GM12878 (cell line): ENCODE results near the gene CASR. TPM values are rescaled to one million over a fixed set of nuclear protein-coding genes. Genes with fewer than 3 reads are reported as not detected.

ENCODE experiments used
- BMI1 ChIP-seq: fragments of 450-650 bp; IDR thresholded peaks from 2 replicates; pipeline ENCODE4 v1.6.1; 2016; ENCODE audit warnings: mild to moderate bottlenecking, moderate library complexity, borderline replicate concordance
- CBX3 ChIP-seq: fragments of 200-600 bp; sonication (generic); IDR thresholded peaks from 2 replicates; pipeline ENCODE4 v1.6.1; 2016; ENCODE audit warnings: low read depth, borderline replicate concordance
- CEBPZ ChIP-seq: fragments of 150-350 bp; IDR thresholded peaks from 2 replicates; pipeline ENCODE4 v1.6.1; 2016; ENCODE audit warnings: low read depth, low read length
- CREB1 ChIP-seq: IDR thresholded peaks from 2 replicates; pipeline ENCODE4 v1.6.1; 2012; ENCODE audit warnings: low read depth, mild to moderate bottlenecking, inconsistent platforms
- CREM ChIP-seq: IDR thresholded peaks from 2 replicates; pipeline ENCODE4 v1.6.1; 2014; ENCODE audit warnings: antibody characterized with exemption, low read depth
- HSF1 ChIP-seq: fragments of 150-350 bp; IDR thresholded peaks from 2 replicates; pipeline ENCODE4 v1.6.1; 2014; ENCODE audit warnings: mild to moderate bottlenecking, low read depth, low read length
- IKZF2 ChIP-seq, 2 experiments: fragments of 450-650 bp; IDR thresholded peaks; 2 replicates each; pipeline ENCODE4 v1.6.1; 2017; ENCODE audit warnings: mild to moderate bottlenecking in 2 of 2, moderate library complexity in 2 of 2
- MEF2A ChIP-seq: IDR thresholded peaks from 2 replicates; pipeline ENCODE4 v1.6.1; 2011; ENCODE audit warnings: low read depth, mild to moderate bottlenecking, low read length, moderate library complexity; ENCODE audit not compliant: insufficient read depth
- MXI1 ChIP-seq: fragments of 150-350 bp; IDR thresholded peaks from 2 replicates; pipeline ENCODE4 v1.6.1; 2011; ENCODE audit warnings: low read depth, mild to moderate bottlenecking, inconsistent platforms, low read length, improper control_type of control experiment
- NBN ChIP-seq: fragments of 450-650 bp; IDR thresholded peaks from 2 replicates; pipeline ENCODE4 v1.6.1; 2016
- NR2F1 ChIP-seq: fragments of 450-650 bp; conservative IDR thresholded peaks from 2 replicates; pipeline ENCODE4 v1.6.1; 2017; ENCODE audit warnings: mild to moderate bottlenecking
- NRF1 ChIP-seq: conservative IDR thresholded peaks from 2 replicates; pipeline ENCODE4 v1.6.1; 2011; ENCODE audit warnings: mild to moderate bottlenecking, low read depth, low read length, improper control_type of control experiment
- RAD21 ChIP-seq: IDR thresholded peaks from 2 replicates; pipeline ENCODE4 v1.6.1; 2011; ENCODE audit warnings: mild to moderate bottlenecking, low read depth, low read length, moderate library complexity; ENCODE audit not compliant: insufficient read depth
- RCOR1 ChIP-seq: conservative IDR thresholded peaks from 2 replicates; pipeline ENCODE4 v1.6.1; 2012; ENCODE audit warnings: low read depth, low read length, improper control_type of control experiment
- SMAD1 ChIP-seq: fragments of 450-650 bp; IDR thresholded peaks from 2 replicates; pipeline ENCODE4 v1.6.1; 2018; ENCODE audit warnings: mild to moderate bottlenecking, low read depth; ENCODE audit not compliant: partially characterized antibody
- STAT3 ChIP-seq: IDR thresholded peaks from 2 replicates; pipeline ENCODE4 v1.6.1; 2011; ENCODE audit warnings: low read depth, low read length, improper control_type of control experiment
- SUZ12 ChIP-seq: fragments of 200-600 bp; sonication (generic); IDR thresholded peaks from one replicate; pipeline ENCODE4 v1.6.1; 2018; ENCODE audit warnings: antibody characterized with exemption, mild to moderate bottlenecking; ENCODE audit not compliant: unreplicated experiment
- TCF3 ChIP-seq: IDR thresholded peaks from 2 replicates; pipeline ENCODE4 v1.6.1; 2012; ENCODE audit warnings: low read depth, mild to moderate bottlenecking, low read length, borderline replicate concordance; ENCODE audit not compliant: insufficient read depth
- YY1 ChIP-seq: IDR thresholded peaks from 2 replicates; pipeline ENCODE4 v1.6.1; 2011; ENCODE audit warnings: low read depth, mild to moderate bottlenecking, low read length
- ZNF217 ChIP-seq: fragments of 450-650 bp; IDR thresholded peaks from 2 replicates; pipeline ENCODE4 v1.6.1; 2017; ENCODE audit warnings: antibody characterized with exemption, mild to moderate bottlenecking
- ZNF274 ChIP-seq: IDR thresholded peaks from one replicate; pipeline ENCODE4 v1.8.0; 2011; ENCODE audit not compliant: insufficient read length, insufficient read depth
- ZZZ3 ChIP-seq: IDR thresholded peaks from 2 replicates; pipeline ENCODE4 v1.6.1; 2011; ENCODE audit warnings: low read depth; ENCODE audit not compliant: control insufficient read depth, insufficient read length
- polyA plus RNA-seq, 11 experiments: library from polyadenylated mRNA; depleted of rRNA in 4 of 11; unstranded in 6 of 11; stranded (reverse) in 5 of 11; fragments of >200 nt; fragmentation: Nextera tagmentation in 4 of 11; fragmentation: Illumina TruSeq in 1 of 11; extraction: Ambion mirVana in 4 of 11; extraction: Trizol in 1 of 11; gene quantifications; 1 replicate in 1 of 11; 2 replicates in 10 of 11; pipeline versions ENCODE4 v1.2.1 to v1.2.3, GENCODE V29; 2011 to 2016; ENCODE audit warnings: inconsistent platforms in 2 of 11, missing spikeins in 2 of 11, low read depth in 1 of 11
- total RNA-seq, 4 experiments: library from RNA; depleted of rRNA in 3 of 4; stranded (reverse); fragments of >200 nt in 3 of 4; fragmentation: Illumina TruSeq in 1 of 4; extraction: Trizol in 1 of 4; gene quantifications; 2 replicates each; pipeline versions ENCODE4 v1.2.1 to v1.2.3, GENCODE V29; 2013 to 2021
- TF ChIP-seq, protein P1 (sequence below): fragments of 450-650 bp; IDR thresholded peaks from 2 replicates; pipeline ENCODE4 v1.6.1; 2017; ENCODE audit warnings: mild to moderate bottlenecking, low read depth, inconsistent platforms; ENCODE audit not compliant: poor library complexity, severe bottlenecking

The CASR gene
- total and polyA plus RNA-seq, 10 of the 15 experiments (the other 5 are each of a cell fraction or from before 2014, with no cell fraction given), result 0.04 to 0.37 (median 0.11) TPM

- TF ChIP-seq ZZZ3, result no peak
- TF ChIP-seq NR2F1, result peak; percentile 86
- no peak for TF ChIP-seq SUZ12
- TF ChIP-seq ZNF274, result no peak
- TF ChIP-seq CEBPZ, result no peak
- peak; percentile 69; the same call in 1 of the 2 replicates for TF ChIP-seq CREB1
- TF ChIP-seq MXI1, result no peak
- no peak for TF ChIP-seq SMAD1
- peak in 1 of 2 experiments; percentile 60; a peak in 2 of 4 replicates for TF ChIP-seq IKZF2 (IDR thresholded peaks at IDR 0.05)
- 0 out of 2 replicates have a peak, but pooled peaks have one; percentile 13 for TF ChIP-seq ZNF217
- TF ChIP-seq NBN, result 0 out of 2 replicates have a peak, but pooled peaks have one; percentile 24
- no peak for TF ChIP-seq CBX3
- TF ChIP-seq HSF1, result no peak
- TF ChIP-seq BMI1, result no peak
- no peak for TF ChIP-seq STAT3
- TF ChIP-seq, protein P1, sequence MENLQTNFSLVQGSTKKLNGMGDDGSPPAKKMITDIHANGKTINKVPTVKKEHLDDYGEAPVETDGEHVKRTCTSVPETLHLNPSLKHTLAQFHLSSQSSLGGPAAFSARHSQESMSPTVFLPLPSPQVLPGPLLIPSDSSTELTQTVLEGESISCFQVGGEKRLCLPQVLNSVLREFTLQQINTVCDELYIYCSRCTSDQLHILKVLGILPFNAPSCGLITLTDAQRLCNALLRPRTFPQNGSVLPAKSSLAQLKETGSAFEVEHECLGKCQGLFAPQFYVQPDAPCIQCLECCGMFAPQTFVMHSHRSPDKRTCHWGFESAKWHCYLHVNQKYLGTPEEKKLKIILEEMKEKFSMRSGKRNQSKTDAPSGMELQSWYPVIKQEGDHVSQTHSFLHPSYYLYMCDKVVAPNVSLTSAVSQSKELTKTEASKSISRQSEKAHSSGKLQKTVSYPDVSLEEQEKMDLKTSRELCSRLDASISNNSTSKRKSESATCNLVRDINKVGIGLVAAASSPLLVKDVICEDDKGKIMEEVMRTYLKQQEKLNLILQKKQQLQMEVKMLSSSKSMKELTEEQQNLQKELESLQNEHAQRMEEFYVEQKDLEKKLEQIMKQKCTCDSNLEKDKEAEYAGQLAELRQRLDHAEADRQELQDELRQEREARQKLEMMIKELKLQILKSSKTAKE, result no peak
- peak; percentile 63; the same call in 1 of the 2 replicates for TF ChIP-seq CREM
- TF ChIP-seq RAD21, result 0 out of 2 replicates have a peak, but pooled peaks have one; percentile 1
- no peak for TF ChIP-seq YY1
- peak; percentile 81 for TF ChIP-seq MEF2A
- no peak for TF ChIP-seq NRF1
- no peak for TF ChIP-seq TCF3
- TF ChIP-seq RCOR1, result no peak
These were observed 85.0 kb downstream of the CASR start (continued) for GRCh38 chr3:122268257-122269024.
